Measurements from ENCODE around the gene A1CF. TPM values are rescaled to one million over a fixed set of nuclear protein-coding genes. Genes with fewer than 3 reads are reported as not detected.

Gene A1CF
- total and polyA plus RNA-seq, 5 donors = 0.06 to 0.18 TPM; not detected in 3

DNA sequence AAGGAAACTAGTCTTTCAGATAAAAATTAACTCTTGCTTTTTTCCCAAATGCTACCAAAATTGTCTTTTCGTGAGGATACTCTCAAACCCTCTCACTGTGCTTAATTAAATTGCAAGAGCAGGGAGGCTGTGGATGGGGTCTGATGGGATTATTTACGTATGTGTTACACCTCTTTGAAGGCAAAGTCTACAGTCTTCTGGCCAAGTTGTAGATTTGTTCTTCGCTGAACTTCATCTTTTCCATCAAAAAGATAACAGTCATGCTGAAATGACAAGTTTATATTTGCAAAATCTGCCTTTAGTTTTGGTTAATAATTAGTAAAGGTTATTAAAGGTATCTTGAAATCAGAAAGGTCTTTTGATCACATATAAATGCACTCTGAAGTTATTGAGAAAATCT is 22.7 kb downstream of the A1CF start:
- H3K9me3 ChIP-seq (ENCODE audit: control insufficient read depth, low read length) = no peaks in the 10 kb centered on the region
- 60% methylated on average over 3 of the region's 3 CpGs for WGBS
- H3K4me1 ChIP-seq (ENCODE audit: control insufficient read depth, insufficient read depth, low read length) = no peaks in the 10 kb centered on the region
- no peak overlapping the region for H3K27ac ChIP-seq (ENCODE audit: low read length)
- ATAC-seq = no peak
- no peak for DNase-seq
- H3K4me3 ChIP-seq (ENCODE audit: low read length) = no peak overlapping the region
- intact Hi-C loops (cut with DNase I) = no loop called here
- no peaks in the 10 kb centered on the region for H3K27me3 ChIP-seq (ENCODE audit: control insufficient read depth, insufficient read depth)

DNA sequence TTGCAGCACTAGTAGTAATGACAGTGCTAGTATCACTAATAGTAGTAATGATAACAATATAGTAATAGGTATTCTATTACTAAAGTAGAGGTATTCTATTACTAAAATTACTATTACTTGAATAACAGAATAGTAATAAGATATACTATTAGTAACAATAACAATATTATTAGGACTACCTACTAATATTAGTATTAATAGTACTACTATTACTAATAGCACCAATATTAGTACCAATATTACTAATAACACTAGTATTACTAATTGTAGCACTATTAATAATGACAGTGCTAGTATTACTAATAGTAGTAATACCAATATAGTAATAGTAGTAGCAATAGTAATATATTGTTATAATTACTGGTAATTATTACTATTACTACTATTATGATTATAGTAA is 24.1 kb downstream of the A1CF start:
- H3K9me3 ChIP-seq (ENCODE audit: control insufficient read depth, low read length) = no peaks in the 10 kb centered on the region
- ATAC-seq (no peak), DNase-seq (no peak)
- no peak overlapping the region for H3K4me3 ChIP-seq (ENCODE audit: low read length)
- H3K27me3 ChIP-seq (ENCODE audit: control insufficient read depth, insufficient read depth) = no peaks in the 10 kb centered on the region
- no peaks in the 10 kb centered on the region for H3K4me1 ChIP-seq (ENCODE audit: control insufficient read depth, insufficient read depth, low read length)
- H3K27ac ChIP-seq (ENCODE audit: low read length) = no peak overlapping the region
- intact Hi-C loops (cut with DNase I) = no loop called here

DNA sequence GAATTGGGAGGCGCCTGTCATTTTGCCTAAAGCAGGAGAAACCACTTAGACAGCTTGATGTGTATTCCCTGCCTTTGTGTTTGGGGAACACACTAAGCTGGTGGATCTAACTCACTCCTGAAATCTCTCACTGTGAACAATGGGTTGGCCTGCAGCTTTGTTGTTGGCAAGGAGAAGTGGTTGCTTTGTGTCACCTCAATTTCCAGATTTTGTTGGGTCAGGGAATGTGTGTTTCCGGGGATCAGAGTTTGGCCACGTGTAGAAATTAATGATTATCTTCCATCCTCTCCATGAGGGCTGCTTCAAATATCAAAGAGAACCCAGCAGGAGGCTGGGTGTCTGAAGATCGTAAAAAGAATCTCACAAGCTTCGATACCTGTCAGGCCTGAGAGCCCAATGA is 27.8 kb downstream of the A1CF start:
- Histone ChIP-seq H3K9me3 (ENCODE audit: control insufficient read depth, low read length) (no peaks in the 10 kb centered on the region), H3K27ac (ENCODE audit: low read length) (no peak overlapping the region), H3K4me3 (ENCODE audit: low read length) (no peak overlapping the region), H3K4me1 (ENCODE audit: control insufficient read depth, insufficient read depth, low read length) (no peaks in the 10 kb centered on the region), H3K27me3 (ENCODE audit: control insufficient read depth, insufficient read depth) (no peaks in the 10 kb centered on the region)
- intact Hi-C loops (cut with DNase I) = no loop called here
- ATAC-seq = no peak
- DNase-seq = no peak
- 54% methylated on average over 5 of the region's 5 CpGs for WGBS

DNA sequence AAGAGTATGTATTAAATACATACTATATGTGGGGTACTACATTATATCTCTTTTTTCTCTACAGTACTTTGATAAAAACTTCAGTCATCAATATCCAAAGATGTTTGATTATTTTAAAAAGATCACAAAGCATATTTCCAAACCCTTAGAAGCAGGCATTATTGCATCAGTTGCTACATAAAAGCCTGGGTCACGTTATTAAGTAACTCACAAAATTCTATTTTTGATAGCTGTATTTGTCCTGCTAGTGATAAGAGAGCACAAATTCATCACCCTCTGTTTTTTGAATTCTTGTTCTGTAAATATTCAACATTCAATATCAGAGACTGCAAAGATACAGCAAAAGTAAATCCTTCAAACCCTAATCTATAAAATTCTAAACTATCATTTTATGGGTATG is 30.0 kb downstream of the A1CF start:
- 30% methylated on average over 1 of the region's 1 CpG for WGBS
- no peaks in the 10 kb centered on the region for H3K4me1 ChIP-seq (ENCODE audit: control insufficient read depth, insufficient read depth, low read length)
- H3K27ac ChIP-seq (ENCODE audit: low read length) = no peak overlapping the region
- ATAC-seq (no peak), DNase-seq (no peak)
- H3K4me3 ChIP-seq (ENCODE audit: low read length) = no peak overlapping the region
- H3K9me3 ChIP-seq (ENCODE audit: control insufficient read depth, low read length) = no peaks in the 10 kb centered on the region
- intact Hi-C loops (cut with DNase I) = no loop called here
- no peaks in the 10 kb centered on the region for H3K27me3 ChIP-seq (ENCODE audit: control insufficient read depth, insufficient read depth)

DNA sequence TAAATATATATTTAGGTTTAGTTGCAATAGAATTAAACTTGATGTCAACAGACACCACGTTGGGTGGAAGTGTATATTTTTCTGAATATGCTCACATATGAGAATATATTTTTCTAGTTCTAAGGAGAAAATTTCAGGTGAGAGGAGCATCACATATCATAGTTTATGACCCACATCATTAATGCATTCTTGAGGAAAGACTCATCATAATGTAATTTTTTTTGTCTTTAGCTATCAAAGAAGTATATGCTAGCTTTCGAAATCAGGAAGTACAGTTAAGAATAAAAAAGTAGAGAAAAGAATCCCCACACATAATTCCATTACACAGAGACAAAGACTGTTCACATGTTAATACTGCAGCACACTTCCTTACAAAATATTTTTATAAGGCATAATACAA is 30.4 kb downstream of the A1CF start:
- no peaks in the 10 kb centered on the region for H3K4me1 ChIP-seq (ENCODE audit: control insufficient read depth, insufficient read depth, low read length)
- ATAC-seq (no peak), DNase-seq (no peak)
- no peaks in the 10 kb centered on the region for H3K9me3 ChIP-seq (ENCODE audit: control insufficient read depth, low read length)
- intact Hi-C loops (cut with DNase I) = no loop called here
- 71% methylated on average over 2 of the region's 2 CpGs for WGBS
- no peak overlapping the region for H3K4me3 ChIP-seq (ENCODE audit: low read length)
- H3K27me3 ChIP-seq (ENCODE audit: control insufficient read depth, insufficient read depth) = no peaks in the 10 kb centered on the region
- no peak overlapping the region for H3K27ac ChIP-seq (ENCODE audit: low read length)

DNA sequence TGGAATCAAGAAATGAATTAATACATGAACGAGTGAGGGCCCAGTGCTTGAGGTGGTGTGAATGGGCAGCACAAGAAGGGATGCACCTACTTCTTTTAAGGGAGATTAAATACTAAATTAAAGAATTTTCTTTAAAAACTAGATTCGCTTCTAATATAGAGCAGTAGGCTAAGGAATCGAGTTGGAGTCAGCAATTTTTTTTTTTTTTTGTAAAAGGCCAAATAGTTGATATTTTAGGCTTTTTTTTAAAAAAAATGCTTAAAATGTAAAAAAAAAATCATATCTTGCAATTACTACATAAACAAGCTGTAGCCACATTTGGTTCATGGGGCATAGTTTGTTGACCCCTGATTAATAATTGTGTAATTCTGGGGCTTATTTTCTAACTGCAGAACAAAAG is 31.9 kb downstream of the A1CF start:
- Histone ChIP-seq H3K9me3 (ENCODE audit: control insufficient read depth, low read length) (no peaks in the 10 kb centered on the region), H3K27ac (ENCODE audit: low read length) (no peak overlapping the region), H3K4me3 (ENCODE audit: low read length) (no peak overlapping the region), H3K4me1 (ENCODE audit: control insufficient read depth, insufficient read depth, low read length) (no peaks in the 10 kb centered on the region), H3K27me3 (ENCODE audit: control insufficient read depth, insufficient read depth) (no peaks in the 10 kb centered on the region)
- WGBS = 84% methylated on average over 3 of the region's 3 CpGs
- no peak for DNase-seq
- intact Hi-C loops (cut with DNase I) = no loop called here
- no peak for ATAC-seq

DNA sequence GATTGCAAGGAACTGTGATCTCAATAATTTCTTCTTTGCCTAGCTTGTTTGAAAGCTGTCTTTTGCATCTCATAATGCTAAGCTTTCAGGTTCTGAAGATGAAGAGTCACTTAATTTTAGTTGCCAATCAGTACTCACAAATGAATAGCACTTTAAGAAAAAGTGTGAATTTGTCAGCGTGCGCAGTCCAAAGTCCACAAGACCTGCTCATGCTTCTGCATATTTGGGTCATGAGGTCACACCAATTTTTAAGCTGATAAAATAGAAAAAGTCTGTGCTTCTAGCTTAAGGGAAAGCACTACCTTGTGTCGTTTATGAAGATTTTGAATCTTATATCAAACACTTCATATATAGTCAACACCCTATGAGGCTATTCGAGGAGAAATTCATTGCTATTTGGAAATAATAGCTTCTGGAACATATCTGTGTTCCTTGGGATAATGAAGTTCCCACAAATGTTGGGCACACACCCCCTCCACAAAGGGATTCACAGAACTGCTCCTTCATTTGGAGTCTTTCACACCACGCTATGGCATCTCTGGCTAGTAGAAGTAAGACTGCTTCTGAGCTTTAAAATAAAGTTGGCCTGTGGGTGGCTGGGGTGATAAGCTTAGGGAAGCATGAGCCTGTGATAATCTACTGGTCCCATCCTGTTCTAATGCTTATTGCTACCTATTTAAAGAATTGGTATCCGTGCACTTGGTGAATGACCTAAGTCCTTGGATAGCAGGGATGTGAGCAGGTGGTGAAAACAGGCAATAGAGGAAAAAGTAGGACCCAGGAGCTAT is 33.3 kb downstream of the A1CF start:
- H3K9me3 ChIP-seq (ENCODE audit: control insufficient read depth, low read length) = no peaks in the 10 kb centered on the region
- ATAC-seq (no peak), DNase-seq (no peak)
- no peak overlapping the region for H3K27ac ChIP-seq (ENCODE audit: low read length)
- intact Hi-C loops (cut with DNase I) = no loop called here
- H3K4me1 ChIP-seq (ENCODE audit: control insufficient read depth, insufficient read depth, low read length) = no peaks in the 10 kb centered on the region
- WGBS = 71% methylated on average over 6 of the region's 6 CpGs
- no peak overlapping the region for H3K4me3 ChIP-seq (ENCODE audit: low read length)
- H3K27me3 ChIP-seq (ENCODE audit: control insufficient read depth, insufficient read depth) = no peaks in the 10 kb centered on the region

DNA sequence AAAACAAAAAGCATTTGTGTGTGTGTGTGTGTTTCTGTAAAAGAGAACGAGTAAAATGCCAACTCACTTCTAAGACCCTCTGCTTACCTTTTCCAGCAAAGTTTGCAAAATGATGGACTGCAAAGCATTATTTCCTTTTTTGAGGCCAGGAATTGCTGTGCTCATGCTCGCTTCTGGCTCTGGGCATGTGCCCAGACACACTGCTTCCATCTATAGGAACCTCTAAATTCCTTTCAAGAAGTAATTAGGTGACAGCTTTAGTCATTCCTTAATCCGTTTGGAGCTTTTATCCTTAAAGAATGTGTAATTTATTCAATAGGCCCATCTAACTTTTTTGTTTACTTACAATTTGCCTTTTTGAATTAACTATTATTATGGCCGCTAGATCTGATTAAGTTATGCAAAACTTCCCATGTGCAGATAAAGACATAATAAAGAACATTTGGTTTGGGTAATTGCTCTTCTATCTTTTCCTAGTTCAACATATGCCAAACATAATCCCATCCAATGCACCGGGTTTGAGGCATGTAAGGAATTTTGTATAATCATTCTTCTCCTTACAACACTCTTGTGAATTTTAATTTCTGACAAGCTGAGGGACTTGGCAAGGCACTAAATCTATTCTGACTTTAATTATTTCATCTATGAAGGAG is 34.7 kb downstream of the A1CF start:
- H3K4me3 ChIP-seq (ENCODE audit: low read length) = no peak overlapping the region
- WGBS = 53% methylated on average over 5 of the region's 5 CpGs
- ATAC-seq (no peak), DNase-seq (no peak)
- no peaks in the 10 kb centered on the region for H3K27me3 ChIP-seq (ENCODE audit: control insufficient read depth, insufficient read depth)
- H3K9me3 ChIP-seq (ENCODE audit: control insufficient read depth, low read length) = no peaks in the 10 kb centered on the region
- intact Hi-C loops (cut with DNase I) = no loop called here
- H3K27ac ChIP-seq (ENCODE audit: low read length) = no peak overlapping the region
- H3K4me1 ChIP-seq (ENCODE audit: control insufficient read depth, insufficient read depth, low read length) = no peaks in the 10 kb centered on the region

DNA sequence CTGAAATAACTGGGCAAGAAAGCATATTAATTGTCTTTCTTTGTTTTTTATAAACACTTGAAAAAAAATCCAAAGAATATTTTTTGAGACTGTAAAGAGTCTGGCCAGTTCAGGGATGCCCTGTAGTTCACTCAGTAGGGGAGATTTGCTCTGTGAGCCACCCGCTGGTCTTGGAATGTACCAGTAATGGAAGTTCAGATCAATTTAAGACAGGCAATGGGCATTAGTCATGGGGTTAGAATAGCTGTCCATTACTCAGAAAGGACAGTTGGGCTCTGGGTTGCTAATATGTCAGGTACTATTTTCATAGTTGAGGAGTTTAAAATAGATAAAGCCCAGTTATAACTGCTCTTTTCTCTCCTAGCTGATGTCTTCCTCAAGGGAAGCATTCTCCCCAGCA is 38.7 kb downstream of the A1CF start:
- intact Hi-C loops (cut with DNase I) = no loop called here
- Histone ChIP-seq H3K4me1 (ENCODE audit: control insufficient read depth, insufficient read depth, low read length) (no peaks in the 10 kb centered on the region), H3K27ac (ENCODE audit: low read length) (no peak overlapping the region), H3K27me3 (ENCODE audit: control insufficient read depth, insufficient read depth) (no peaks in the 10 kb centered on the region), H3K4me3 (ENCODE audit: low read length) (no peak overlapping the region), H3K9me3 (ENCODE audit: control insufficient read depth, low read length) (no peaks in the 10 kb centered on the region)
- ATAC-seq (no peak), DNase-seq (no peak)
- 69% methylated on average over 1 of the region's 1 CpG for WGBS

DNA sequence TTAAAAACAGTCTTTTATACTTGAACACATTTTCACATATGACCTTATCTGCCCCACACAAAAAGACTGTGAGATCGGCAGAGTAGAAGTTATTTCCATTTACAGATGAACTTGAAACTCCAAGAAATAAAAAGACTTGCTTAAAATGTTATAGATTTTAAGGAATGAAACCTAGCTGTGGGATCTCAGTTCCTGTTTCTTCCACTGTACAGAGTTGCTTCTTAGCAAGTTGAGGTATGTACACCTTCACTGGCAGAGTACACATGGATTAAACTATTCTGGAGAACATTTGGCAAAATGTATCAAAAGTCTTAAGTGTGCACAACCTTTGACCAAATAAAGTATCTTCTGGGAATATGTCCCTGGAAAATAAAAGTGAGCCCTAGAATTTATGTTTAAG is 48.3 kb downstream of the A1CF start:
- H3K4me1 ChIP-seq (ENCODE audit: control insufficient read depth, insufficient read depth, low read length) = no peaks in the 10 kb centered on the region
- intact Hi-C loops (cut with DNase I) = no loop called here
- no peaks in the 10 kb centered on the region for H3K27me3 ChIP-seq (ENCODE audit: control insufficient read depth, insufficient read depth)
- no peaks in the 10 kb centered on the region for H3K9me3 ChIP-seq (ENCODE audit: control insufficient read depth, low read length)
- DNase-seq = no peak
- no peak overlapping the region for H3K27ac ChIP-seq (ENCODE audit: low read length)
- H3K4me3 ChIP-seq (ENCODE audit: low read length) = no peak overlapping the region
- 79% methylated on average over 1 of the region's 1 CpG for WGBS
- no peak for ATAC-seq

DNA sequence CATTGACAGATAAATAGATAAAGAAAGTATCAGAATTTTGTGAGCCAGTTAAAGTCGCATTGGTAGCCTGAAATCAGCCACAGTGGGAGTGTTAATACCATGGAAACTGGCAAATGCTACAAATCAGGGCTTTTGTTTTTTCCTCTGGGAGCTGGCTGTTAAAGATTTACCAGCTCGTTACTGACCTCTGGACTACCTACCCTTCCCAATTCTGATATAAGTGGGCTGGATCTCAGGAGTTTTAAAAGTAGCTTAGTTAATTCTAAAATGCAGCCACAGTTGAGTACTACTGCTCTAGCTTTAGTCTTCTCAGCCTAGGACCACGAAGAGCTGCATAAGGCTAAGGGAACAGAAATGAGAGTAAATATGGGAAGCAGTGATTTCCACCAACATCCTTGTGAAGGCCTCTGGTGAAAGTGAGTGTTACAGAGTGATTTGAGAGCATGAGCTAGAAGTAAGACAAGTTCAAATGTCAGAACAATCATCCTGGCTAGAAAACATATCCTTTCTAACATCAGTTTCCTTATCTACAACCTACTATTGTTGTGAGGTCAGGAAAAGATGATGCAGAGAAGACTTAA is 53.2 kb downstream of the A1CF start:
- intact Hi-C loops (cut with DNase I) = no loop called here
- ATAC-seq (no peak), DNase-seq (no peak)
- no peak overlapping the region for H3K27ac ChIP-seq (ENCODE audit: low read length)
- 60% methylated on average over 3 of the region's 3 CpGs for WGBS
- H3K9me3 ChIP-seq (ENCODE audit: control insufficient read depth, low read length) = no peaks in the 10 kb centered on the region
- H3K27me3 ChIP-seq (ENCODE audit: control insufficient read depth, insufficient read depth) = no peaks in the 10 kb centered on the region
- H3K4me3 ChIP-seq (ENCODE audit: low read length) = no peak overlapping the region
- no peaks in the 10 kb centered on the region for H3K4me1 ChIP-seq (ENCODE audit: control insufficient read depth, insufficient read depth, low read length)
